Astrocyte of the cerebellum (primary cell): ENCODE results near the gene PCED1A.

Experiments
- DNase-seq: peaks from one replicate; pipeline ENCODE4 v3.0.0-alpha.2; 2011; ENCODE audit warnings: low read depth
- H3K4me3 ChIP-seq: 2 replicates; pipeline ENCODE4 v1.5.1; 2011; ENCODE audit warnings: mild to moderate bottlenecking, low read depth, low read length, moderate library complexity
- CTCF ChIP-seq: IDR thresholded peaks from 2 replicates; pipeline ENCODE4 v1.5.1; 2012; ENCODE audit warnings: low read length, low read depth, moderate library complexity, mild to moderate bottlenecking; ENCODE audit errors: missing control alignments
- in situ Hi-C: cut with HindIII; loops from 2 replicates; pipeline ENCODE4 v1.10.0; 2017; ENCODE audit warnings: low sequenced_read_pairs

Gene PCED1A

GRCh38 chr20:2858591-2858990 is 18.1 kb upstream of the PCED1A start:
- H3K4me3 ChIP-seq, result no peak overlapping the region
- in situ Hi-C loops, result no loop called here
- no peak for TF ChIP-seq CTCF
- DNase-seq, result no peak

GRCh38 chr20:2851086-2851485 is 10.6 kb upstream of the PCED1A start:
- no peak overlapping the region for H3K4me3 ChIP-seq
- in situ Hi-C loops, result no loop called here
- TF ChIP-seq CTCF, result no peak
- no peak for DNase-seq

- in situ Hi-C loops, result no loop called here
- no peak overlapping the region for H3K4me3 ChIP-seq
- TF ChIP-seq CTCF, result no peak
- no peak for DNase-seq
Observed at GRCh38 chr20:2849529-2849928, 9.1 kb upstream of the PCED1A start.

GRCh38 chr20:2847802-2848201 is 7.3 kb upstream of the PCED1A start:
- DNase-seq, result no peak
- no peak for TF ChIP-seq CTCF
- H3K4me3 ChIP-seq, result no peak overlapping the region
- in situ Hi-C loops, result no loop called here

GRCh38 chr20:2846698-2847097 is 6.2 kb upstream of the PCED1A start:
- TF ChIP-seq CTCF, result no peak
- H3K4me3 ChIP-seq, result no peak overlapping the region
- in situ Hi-C loops, result no loop called here
- DNase-seq, result no peak

- no peak for TF ChIP-seq CTCF
- in situ Hi-C loops, result no loop called here
- DNase-seq, result no peak
- no peak overlapping the region for H3K4me3 ChIP-seq
Observed at GRCh38 chr20:2845607-2846006, 5.2 kb upstream of the PCED1A start.

GRCh38 chr20:2840967-2841531 is 594 bp upstream of the PCED1A start:
- no peak for DNase-seq
- in situ Hi-C loops, result no loop called here
- peak overlapping the region; percentile 76 for H3K4me3 ChIP-seq
- TF ChIP-seq CTCF, result no peak
